OCI-M2 (cell line): ENCODE data around the gene ZC2HC1B.
"Not testable (repeated sequence)": the region's sequence is repeated elsewhere in the genome, so short reads cannot be mapped to it uniquely, and the experiment has no call there.

Source experiments
- DNase-seq: peaks from one replicate; lab custom pipeline; 2025; ENCODE audit not compliant: unreplicated experiment; lab: John Stamatoyannopoulos, UW

Gene ZC2HC1B

DNA sequence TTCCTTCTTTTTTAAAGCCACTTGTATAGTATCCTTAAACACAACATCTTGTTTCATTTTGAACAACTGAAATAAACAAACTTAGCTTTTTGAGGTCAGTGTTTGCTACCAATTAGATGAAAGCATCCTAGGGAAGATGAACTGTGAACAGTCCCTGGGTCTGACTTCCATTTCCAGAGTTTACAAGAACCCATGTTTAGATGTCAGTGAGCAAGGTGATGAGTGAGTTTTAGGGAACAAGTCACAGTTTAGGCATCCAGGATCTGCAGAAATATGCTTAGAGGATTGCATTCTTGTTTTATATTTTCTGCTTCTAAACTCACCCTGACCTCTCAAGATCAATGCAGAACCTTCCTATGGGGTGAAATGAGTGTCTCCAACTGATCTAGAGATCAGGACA lies 3.0 kb downstream of the ZC2HC1B start:
- no peak for DNase-seq

DNA sequence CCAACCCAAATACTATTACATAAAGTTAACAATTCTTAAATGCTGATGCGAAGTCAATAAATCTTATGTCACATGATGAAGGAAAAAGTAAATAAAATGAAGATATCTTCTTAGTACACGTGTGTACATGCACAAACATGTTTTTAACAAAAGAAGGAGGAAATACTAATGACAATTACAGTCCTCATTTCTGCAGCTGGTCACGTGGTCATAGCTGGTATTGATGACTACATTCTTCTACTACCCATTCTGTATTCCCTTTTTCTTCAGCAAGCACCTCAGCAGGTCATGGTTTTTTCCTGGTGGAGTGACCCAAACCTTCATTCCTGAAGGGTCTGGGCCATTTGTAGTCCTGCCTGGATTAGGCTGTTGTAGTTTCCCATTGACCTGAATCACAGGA lies 4.5 kb downstream of the ZC2HC1B start:
- not testable (repeated sequence) for DNase-seq

- not testable (repeated sequence) for DNase-seq
Measured at GRCh38 chr6:143871202-143871730, 7.0 kb downstream of the ZC2HC1B start.

GRCh38 chr6:143872201-143872600 lies 7.9 kb downstream of the ZC2HC1B start:
- no peak for DNase-seq

DNA sequence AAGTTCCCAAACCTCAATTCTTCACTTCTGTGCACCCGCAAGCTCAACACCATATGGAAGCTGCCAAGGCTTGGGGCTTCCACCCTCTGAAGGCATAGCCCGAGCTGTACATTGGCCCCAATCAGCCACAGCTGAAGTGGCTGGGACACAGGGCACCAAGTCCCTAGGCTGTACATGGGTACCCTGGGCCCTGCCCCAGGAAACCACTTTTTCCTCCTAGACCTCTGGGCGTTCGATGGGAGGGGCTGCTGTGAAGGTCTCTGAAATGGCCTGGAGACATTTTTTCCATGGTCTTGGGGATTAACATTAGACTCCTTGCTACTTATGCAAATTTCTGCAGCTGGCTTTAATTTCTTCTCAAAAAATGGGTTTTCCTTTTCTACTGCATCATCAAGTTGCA lies 9.3 kb downstream of the ZC2HC1B start:
- not testable (repeated sequence) for DNase-seq

GRCh38 chr6:143874503-143874902 lies 10.2 kb downstream of the ZC2HC1B start:
- not testable (repeated sequence) for DNase-seq

- DNase-seq = no peak
Measured at GRCh38 chr6:143877584-143878271, 13.5 kb downstream of the ZC2HC1B start.

DNA sequence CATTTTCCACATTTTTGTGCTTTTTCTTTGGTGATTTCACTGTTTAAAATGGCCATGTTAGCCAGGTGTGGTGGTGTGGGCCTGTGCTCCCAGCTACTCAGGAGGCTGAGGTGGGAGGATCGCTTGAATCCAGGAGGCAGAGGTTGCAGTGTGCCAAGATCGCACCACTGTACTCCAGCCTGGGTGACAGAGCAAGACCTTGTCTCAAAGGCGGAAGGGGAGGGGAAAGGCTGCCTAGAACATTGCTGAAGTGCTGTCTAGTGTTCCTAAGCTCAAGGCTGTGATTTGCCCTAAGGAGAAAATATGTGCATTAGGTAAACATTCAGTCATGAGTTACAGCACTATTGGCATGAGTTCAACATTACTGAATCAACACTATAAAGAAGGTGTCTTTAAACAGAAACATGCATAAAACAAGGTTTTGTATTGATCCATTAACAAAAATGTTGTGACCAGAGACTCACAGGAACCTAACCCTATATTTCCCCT lies 14.0 kb downstream of the ZC2HC1B start:
- no peak for DNase-seq

DNA sequence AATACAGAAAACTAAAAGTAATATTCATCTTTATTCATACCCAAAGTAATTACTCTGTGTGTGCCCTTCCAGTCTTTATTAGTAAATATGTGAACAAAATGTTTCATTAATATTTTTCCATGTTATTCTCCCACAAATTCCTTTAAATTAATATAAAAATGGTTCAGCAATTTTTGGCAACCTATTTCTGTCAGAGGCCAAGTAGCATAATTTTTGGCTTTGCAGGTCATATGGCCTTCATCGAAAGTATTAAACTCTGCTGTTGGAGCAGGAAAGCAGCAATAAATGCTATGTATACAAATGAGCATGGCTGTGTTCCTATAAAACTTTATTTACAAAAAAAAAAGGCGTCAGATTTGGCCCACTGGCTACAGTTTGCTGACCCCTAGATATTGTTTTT lies 16.1 kb downstream of the ZC2HC1B start:
- no peak for DNase-seq

GRCh38 chr6:143882401-143882930 lies 18.2 kb downstream of the ZC2HC1B start:
- no peak for DNase-seq

GRCh38 chr6:143884216-143884900 lies 20.1 kb downstream of the ZC2HC1B start:
- DNase-seq = no peak

DNA sequence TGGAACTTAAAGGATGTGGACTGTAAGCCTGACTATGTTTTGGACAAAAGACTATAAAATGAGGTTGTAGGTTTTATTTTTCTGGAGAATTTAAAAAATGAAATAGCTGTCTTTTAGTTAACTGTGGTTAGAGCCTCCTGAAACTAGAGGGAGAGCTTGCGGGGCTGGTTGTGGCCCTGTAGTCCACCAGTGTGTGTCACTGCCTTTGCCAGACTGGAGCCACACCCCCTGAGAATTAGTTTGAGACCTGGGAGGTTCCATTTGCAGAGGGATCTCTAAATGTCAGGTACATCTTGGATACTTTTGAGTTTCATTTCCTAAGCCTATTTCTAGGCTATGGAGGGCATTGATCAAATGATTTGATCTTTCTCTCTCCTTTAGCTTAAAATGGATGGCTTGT lies 20.8 kb downstream of the ZC2HC1B start:
- no peak for DNase-seq

DNA sequence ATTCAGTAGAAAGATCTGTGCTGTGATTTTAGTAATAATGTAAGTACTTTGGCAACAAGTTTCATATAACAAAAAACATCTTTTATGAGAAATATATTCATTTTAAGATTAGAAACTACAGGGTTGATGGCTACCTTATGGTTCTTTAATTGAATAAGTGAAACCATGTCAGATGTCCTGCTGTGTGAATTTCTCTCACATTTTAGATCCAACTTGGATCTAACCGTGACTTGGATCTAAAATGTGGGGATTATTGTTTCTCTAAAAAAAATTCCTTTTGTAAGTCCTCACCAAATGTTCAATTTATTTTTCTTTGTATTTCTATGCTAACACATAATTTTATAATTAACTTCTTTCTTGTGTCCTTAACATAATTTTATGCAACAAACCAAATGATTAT lies 30.4 kb downstream of the ZC2HC1B start:
- no peak for DNase-seq

- DNase-seq = no peak
Measured at GRCh38 chr6:143896126-143896860, 32.0 kb downstream of the ZC2HC1B start.

GRCh38 chr6:143900358-143900757 lies 36.1 kb downstream of the ZC2HC1B start:
- DNase-seq = no peak

DNA sequence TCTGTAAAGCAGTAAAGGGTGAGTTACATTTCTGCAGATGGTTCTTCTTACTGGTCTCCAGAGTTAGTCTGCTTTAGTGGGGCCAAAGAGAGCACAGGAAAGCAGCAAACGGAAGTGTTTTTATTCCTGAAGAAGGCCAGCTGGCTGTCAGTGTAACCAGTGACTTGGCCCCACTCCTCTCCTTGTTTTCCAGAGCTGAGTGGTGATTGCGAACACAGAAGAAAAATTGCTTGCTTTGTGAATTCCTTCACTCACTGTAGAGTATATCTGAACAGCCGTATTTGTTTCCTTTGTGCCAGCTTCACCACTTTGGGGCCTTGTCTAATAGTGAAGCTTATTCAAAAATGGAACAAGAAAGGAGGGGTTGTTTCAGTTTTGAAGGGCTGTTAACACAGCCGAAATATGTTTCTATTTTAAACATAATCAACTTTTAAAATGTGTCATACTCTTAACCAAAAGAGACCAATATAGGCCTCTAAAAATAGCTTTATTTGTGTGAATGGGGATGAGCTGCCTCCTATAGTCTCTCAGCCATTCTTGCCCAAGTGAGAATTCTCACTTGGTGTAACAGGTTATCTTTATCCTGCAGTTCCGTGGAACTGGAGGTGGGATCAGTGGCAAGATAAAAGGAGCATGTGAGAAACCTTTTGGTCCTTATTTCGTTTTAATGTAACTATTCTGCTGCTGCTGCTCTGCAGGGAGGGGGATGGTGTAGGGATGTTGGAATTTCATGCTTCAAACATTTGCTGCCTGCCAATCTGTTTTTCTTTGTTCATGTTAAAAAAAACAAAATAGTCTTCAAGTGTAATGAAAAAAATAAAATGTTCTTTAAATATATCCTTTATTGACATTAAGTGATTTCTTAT lies 37.8 kb downstream of the ZC2HC1B start:
- DNase-seq = no peak

DNA sequence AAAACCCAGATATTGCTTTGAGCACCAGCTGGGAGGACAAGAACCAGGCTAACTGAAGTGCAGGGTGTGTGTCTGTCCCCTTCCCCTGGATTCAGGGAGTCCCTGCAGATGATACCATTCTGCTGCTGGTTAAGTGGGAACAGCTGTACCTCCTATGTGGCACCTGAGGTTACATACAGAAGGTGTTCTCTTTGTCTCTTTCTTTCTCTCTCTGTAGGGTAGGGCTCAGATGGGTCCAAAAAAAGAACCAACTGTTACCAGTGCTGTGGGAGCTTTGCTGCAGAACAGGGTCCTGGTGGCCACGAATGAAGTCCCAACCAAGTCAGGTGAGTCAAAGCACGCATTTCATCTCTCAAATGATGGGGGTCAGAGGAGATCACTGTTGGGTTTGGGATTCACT lies 38.6 kb downstream of the ZC2HC1B start:
- no peak for DNase-seq

- no peak for DNase-seq
Measured at GRCh38 chr6:143911028-143911427, 46.8 kb downstream of the ZC2HC1B start.

GRCh38 chr6:143912671-143913070 lies 48.4 kb downstream of the ZC2HC1B start:
- no peak for DNase-seq

GRCh38 chr6:143917026-143917425 lies 52.8 kb downstream of the ZC2HC1B start:
- DNase-seq = not testable (repeated sequence)
